Femur (tissue), 1 donor: ENCODE results near the gene FGFRL1.
"Not testable (repeated sequence)": the region's sequence is repeated elsewhere in the genome, so short reads cannot be mapped to it uniquely, and the experiment has no call there.

Experiments
- DNase-seq: peaks from one replicate; pipeline ENCODE4 v3.0.0-alpha.2; 2017

The FGFRL1 gene

GRCh38 chr4:973431-974397, 37.7 kb upstream of the FGFRL1 start, which contains the start of gene DGKQ:
Gene DGKQ (minus strand): TSS chr4:973569. CDS start chr4:973482, 87 bp downstream.
- peak; percentile 94 for DNase-seq

- DNase-seq, result no peak
These were observed 36.8 kb upstream of the FGFRL1 start for GRCh38 chr4:974668-975067.

- DNase-seq, result not testable (repeated sequence)
These were observed 35.4 kb upstream of the FGFRL1 start for GRCh38 chr4:976016-976415.

- DNase-seq, result no peak
These were observed 32.3 kb upstream of the FGFRL1 start for GRCh38 chr4:978957-979701.

- no peak for DNase-seq
These were observed 29.1 kb upstream of the FGFRL1 start for GRCh38 chr4:982291-982690.

- DNase-seq, result no peak
These were observed 28.6 kb upstream of the FGFRL1 start for GRCh38 chr4:982814-983213.

- DNase-seq, result no peak
These were observed 26.9 kb upstream of the FGFRL1 start for GRCh38 chr4:984336-985054.

GRCh38 chr4:985123-985830, 26.1 kb upstream of the FGFRL1 start:
- no peak for DNase-seq

GRCh38 chr4:986428-986878, 25.0 kb upstream of the FGFRL1 start:
- no peak for DNase-seq

- DNase-seq, result peak; percentile 84
These were observed 24.4 kb upstream of the FGFRL1 start, which contains the start of gene IDUA for GRCh38 chr4:986879-987623. Gene IDUA (plus strand): TSS chr4:987044. CDS start chr4:987085, 41 bp downstream.

- no peak for DNase-seq
These were observed 23.6 kb upstream of the FGFRL1 start for GRCh38 chr4:987624-988513.

GRCh38 chr4:988726-989721, 22.4 kb upstream of the FGFRL1 start:
- no peak for DNase-seq

- no peak for DNase-seq
These were observed 21.5 kb upstream of the FGFRL1 start for GRCh38 chr4:989722-990471.

- DNase-seq, result no peak
These were observed 20.6 kb upstream of the FGFRL1 start for GRCh38 chr4:990746-991367.

GRCh38 chr4:991451-992296, 19.8 kb upstream of the FGFRL1 start:
- DNase-seq, result no peak

- no peak for DNase-seq
These were observed 18.9 kb upstream of the FGFRL1 start for GRCh38 chr4:992297-993110.
